H1 (cell line): ENCODE measurements around the gene RBM19. TPM values are rescaled to one million over a fixed set of nuclear protein-coding genes. Genes with fewer than 3 reads are reported as not detected.

Experiments
- CTCF ChIA-PET: fragments of 300-600 bp; sonication (Branson Sonifier 250); formaldehyde crosslinking; loops from one replicate; lab custom pipeline; 2021; ENCODE audit not compliant: partially characterized antibody; lab: Charles Lee
- POLR2A ChIA-PET: fragments of 300-600 bp; sonication (Branson Sonifier 250); formaldehyde crosslinking; loops from one replicate; lab custom pipeline; 2021; ENCODE audit warnings: inconsistent platforms; ENCODE audit not compliant: partially characterized antibody; lab: Charles Lee
- DNase-seq, 2 experiments: peaks; one replicate each; pipeline versions ENCODE4 v3.0.0 to v3.0.0-alpha.2; 2010 to 2022; ENCODE audit warnings: low spot score in 2 of 2, low read depth in 1 of 2, mixed read lengths in 1 of 2
- FAIRE-seq: peaks from 2 replicates; lab custom pipeline; 2011; peaks lifted over from hg19 to GRCh38; lab: Jason Lieb, UNC
- H2AFZ ChIP-seq: 2 replicates; pipeline ENCODE4 v1.8.1; 2012; ENCODE audit warnings: low read length, inconsistent platforms
- H2AK5ac ChIP-seq: 2 replicates; pipeline ENCODE4 v1.6.1; 2013; ENCODE audit warnings: low read depth, low read length
- H2BK120ac ChIP-seq: replicated peaks from 2 replicates; pipeline ENCODE3; 2013; ENCODE audit warnings: low read depth, low read length, inconsistent platforms
- H2BK12ac ChIP-seq: 2 replicates; pipeline ENCODE4 v1.6.1; 2013; ENCODE audit warnings: low read depth, low read length
- H2BK15ac ChIP-seq: 2 replicates; pipeline ENCODE4 v1.6.1; 2013; ENCODE audit warnings: low read length
- H2BK20ac ChIP-seq: 2 replicates; pipeline ENCODE4 v1.6.1; 2013; ENCODE audit warnings: low read length
- H2BK5ac ChIP-seq: 2 replicates; pipeline ENCODE4 v1.6.1; 2013; ENCODE audit warnings: low read depth, low read length
- H3K14ac ChIP-seq: 2 replicates; pipeline ENCODE4 v1.6.1; 2013; ENCODE audit warnings: inconsistent platforms; ENCODE audit not compliant: insufficient read length
- H3K18ac ChIP-seq: 2 replicates; pipeline ENCODE4 v1.6.1; 2013; ENCODE audit warnings: low read length; ENCODE audit errors: extremely low read depth
- H3K23ac ChIP-seq: 2 replicates; pipeline ENCODE4 v1.6.1; 2013; ENCODE audit warnings: inconsistent platforms; ENCODE audit not compliant: insufficient read length
- H3K23me2 ChIP-seq: 2 replicates; pipeline ENCODE4 v1.6.1; 2013; ENCODE audit warnings: low read depth, low read length
- H3K27ac ChIP-seq: 2 replicates; pipeline ENCODE4 v1.6.1; 2011; ENCODE audit warnings: low read depth, low read length, inconsistent platforms
- H3K27me3 ChIP-seq, 4 experiments: replicated peaks in 1 of 4; 1 replicate in 1 of 4; 2 replicates in 3 of 4; pipeline versions ENCODE4 v1.6.1 to v1.8.1; 2011 to 2013; ENCODE audit warnings: low read length in 3 of 4, mild to moderate bottlenecking in 3 of 4, inconsistent platforms in 2 of 4, mixed read lengths in 2 of 4, moderate library complexity in 1 of 4; ENCODE audit not compliant: control insufficient read depth in 3 of 4, insufficient read depth in 3 of 4; ENCODE audit errors: extremely low read depth in 1 of 4
- H3K36me3 ChIP-seq, 4 experiments: 2 replicates each; pipeline versions ENCODE4 v1.6.1 to v1.8.1; 2011 to 2013; ENCODE audit warnings: mild to moderate bottlenecking in 4 of 4, low read length in 3 of 4, moderate library complexity in 2 of 4, control low read depth in 1 of 4, inconsistent platforms in 1 of 4; ENCODE audit not compliant: insufficient read depth in 4 of 4, control insufficient read depth in 2 of 4
- H3K4ac ChIP-seq: replicated peaks from 2 replicates; pipeline ENCODE3; 2013; ENCODE audit warnings: low read length, low read depth, mixed read lengths, inconsistent platforms; ENCODE audit not compliant: insufficient read length
- H3K4me1 ChIP-seq, 4 experiments: replicated peaks in 1 of 4; 1 replicate in 1 of 4; 2 replicates in 3 of 4; pipeline versions ENCODE4 v1.6.1 to v1.8.1; 2011 to 2013; ENCODE audit warnings: low read length in 3 of 4, inconsistent platforms in 2 of 4, mixed read lengths in 1 of 4; ENCODE audit not compliant: insufficient read depth in 4 of 4, control insufficient read depth in 3 of 4
- H3K4me2 ChIP-seq, 2 experiments: 2 replicates each; pipeline versions ENCODE4 v1.6.1 to v1.8.1; 2011 to 2013; ENCODE audit warnings: low read depth in 2 of 2, low read length in 2 of 2, control low read depth in 1 of 2, inconsistent platforms in 1 of 2, mild to moderate bottlenecking in 1 of 2; ENCODE audit not compliant: insufficient read depth in 1 of 2
- H3K4me3 ChIP-seq, 4 experiments: fragments of 200-600, 300-600 bp in 1 of 4; sonication (generic), shearing (Covaris generic), sonication (Bioruptor Twin) in 1 of 4; 2 replicates each; pipeline versions ENCODE4 v1.5.1 to v1.8.1; 2011 to 2016; ENCODE audit warnings: low read length in 4 of 4, low read depth in 3 of 4, control low read depth in 2 of 4, inconsistent platforms in 2 of 4, mild to moderate bottlenecking in 2 of 4, mixed read lengths in 1 of 4, moderate library complexity in 1 of 4; ENCODE audit not compliant: insufficient read depth in 2 of 4; ENCODE audit errors: extremely low read depth in 1 of 4
- H3K56ac ChIP-seq: replicated peaks from 2 replicates; pipeline ENCODE3; 2013; ENCODE audit warnings: low read depth, mild to moderate bottlenecking, mixed read lengths, low read length, inconsistent platforms; ENCODE audit not compliant: insufficient read length
- H3K79me1 ChIP-seq: 2 replicates; pipeline ENCODE4 v1.6.1; 2013; ENCODE audit warnings: low read depth, low read length, control low read depth
- H3K79me2 ChIP-seq, 2 experiments: 2 replicates each; pipeline versions ENCODE4 v1.6.1 to v1.8.1; 2012 to 2013; ENCODE audit warnings: low read length in 2 of 2, mild to moderate bottlenecking in 2 of 2, inconsistent platforms in 1 of 2; ENCODE audit not compliant: insufficient read depth in 2 of 2, control insufficient read depth in 1 of 2
- H3K9ac ChIP-seq, 4 experiments: replicated peaks in 1 of 4; 1 replicate in 1 of 4; 2 replicates in 3 of 4; pipeline versions ENCODE4 v1.6.1 to v1.8.1; 2011 to 2013; ENCODE audit warnings: low read depth in 3 of 4, low read length in 3 of 4, control low read depth in 2 of 4, mild to moderate bottlenecking in 2 of 4, moderate library complexity in 2 of 4, inconsistent platforms in 1 of 4; ENCODE audit errors: extremely low read depth in 1 of 4
- H3K9me3 ChIP-seq, 2 experiments: 2 replicates each; pipeline versions ENCODE4 v1.6.1 to v1.8.1; 2012 to 2013; ENCODE audit warnings: mild to moderate bottlenecking in 2 of 2, moderate library complexity in 2 of 2, control low read depth in 1 of 2, inconsistent platforms in 1 of 2, low read depth in 1 of 2, low read length in 1 of 2, mixed read lengths in 1 of 2; ENCODE audit not compliant: insufficient read depth in 2 of 2
- H4K20me1 ChIP-seq, 2 experiments: replicated peaks in 1 of 2; 2 replicates each; pipeline versions ENCODE3 to v1.8.1; 2011 to 2013; ENCODE audit warnings: inconsistent platforms in 2 of 2, low read length in 2 of 2, mild to moderate bottlenecking in 1 of 2; ENCODE audit not compliant: insufficient read depth in 2 of 2, control insufficient read depth in 1 of 2
- H4K5ac ChIP-seq: 2 replicates; pipeline ENCODE4 v1.6.1; 2013; ENCODE audit warnings: low read length, low read depth, mixed read lengths, inconsistent platforms; ENCODE audit not compliant: insufficient read length
- H4K8ac ChIP-seq: 2 replicates; pipeline ENCODE4 v1.8.0; 2013; ENCODE audit warnings: mild to moderate bottlenecking, moderate library complexity, low read length, inconsistent platforms; ENCODE audit not compliant: insufficient read depth; ENCODE audit errors: extremely low read depth
- H4K91ac ChIP-seq: replicated peaks from 2 replicates; pipeline ENCODE3; 2013; ENCODE audit warnings: low read length, mixed read lengths, inconsistent platforms; ENCODE audit not compliant: insufficient read length
- CREB1 ChIP-seq: IDR thresholded peaks from 2 replicates; pipeline ENCODE4 v1.6.1; 2012; ENCODE audit warnings: inconsistent platforms
- E2F6 ChIP-seq: IDR thresholded peaks from 2 replicates; pipeline ENCODE4 v1.6.1; 2012; ENCODE audit warnings: inconsistent platforms
- EZH2 ChIP-seq: fragments of 200-600 bp; sonication (generic); IDR thresholded peaks from 2 replicates; pipeline ENCODE4 v1.7.1; 2012; ENCODE audit warnings: low read depth, mild to moderate bottlenecking, moderate library complexity, low read length, inconsistent platforms; ENCODE audit not compliant: severe bottlenecking
- FOSL1 ChIP-seq: IDR thresholded peaks from 2 replicates; pipeline ENCODE4 v1.6.1; 2011; ENCODE audit warnings: mild to moderate bottlenecking, low read depth, low read length, moderate library complexity; ENCODE audit not compliant: insufficient read depth
- HDAC6 ChIP-seq: IDR thresholded peaks from one replicate; pipeline ENCODE4 v1.7.1; 2012; ENCODE audit warnings: low read depth, mild to moderate bottlenecking, inconsistent platforms, low read length, moderate library complexity
- KDM1A ChIP-seq: fragments of 200-600, 300-600 bp; sonication (generic); IDR thresholded peaks from 2 replicates; pipeline ENCODE4 v1.7.1; 2016; ENCODE audit warnings: mild to moderate bottlenecking, low read length, borderline replicate concordance
- KDM5A ChIP-seq: fragments of 200-600 bp; IDR thresholded peaks from 2 replicates; pipeline ENCODE4 v1.7.1; 2012; ENCODE audit warnings: mild to moderate bottlenecking, low read length, inconsistent platforms, mixed read lengths
- POU5F1 ChIP-seq: IDR thresholded peaks from 2 replicates; pipeline ENCODE4 v1.6.1; 2011; ENCODE audit warnings: low read depth, mild to moderate bottlenecking, low read length, moderate library complexity
- SIX5 ChIP-seq: IDR thresholded peaks from 2 replicates; pipeline ENCODE4 v1.6.1; 2011; ENCODE audit warnings: mild to moderate bottlenecking, low read depth, low read length
- SP4 ChIP-seq: IDR thresholded peaks from 2 replicates; pipeline ENCODE4 v1.6.1; 2012; ENCODE audit warnings: low read length, inconsistent platforms
- TBP ChIP-seq: IDR thresholded peaks from 2 replicates; pipeline ENCODE4 v1.6.1; 2011; ENCODE audit warnings: low read depth, low read length, improper control_type of control experiment
- ZNF274 ChIP-seq: IDR thresholded peaks from 2 replicates; pipeline ENCODE4 v1.7.0; 2012; ENCODE audit warnings: low read length, borderline replicate concordance; ENCODE audit errors: extremely low read depth
- WGBS, 2 experiments: shearing (Covaris generic) in 1 of 2; methylation state at CpG; one replicate each; pipeline versions ENCODE4 v1.1.6 to v1.1.7; 2013 to 2015; ENCODE audit warnings: low lambda C conversion rate in 2 of 2, mixed read lengths in 2 of 2, inconsistent platforms in 1 of 2, low coverage in 1 of 2, missing lambda C conversion rate in 1 of 2; ENCODE audit not compliant: insufficient replicate concordance in 2 of 2, insufficient coverage in 1 of 2, insufficient read length in 1 of 2; ENCODE audit errors: extremely low coverage in 1 of 2, missing lambda C conversion rate in 1 of 2; 5-methylcytosine and 5-hydroxymethylcytosine counted together
- polyA plus RNA-seq, 7 experiments: library from polyadenylated mRNA; depleted of rRNA in 3 of 7; stranded (reverse) in 5 of 7; unstranded in 2 of 7; fragments of >200 nt in 5 of 7; fragments of 200-250 nt in 2 of 7; gene quantifications; 1 replicate in 5 of 7; 2 replicates in 1 of 7; 4 replicates in 1 of 7; pipeline versions ENCODE4 v1.2.1 to v1.2.3, GENCODE V29; 2011 to 2013; ENCODE audit warnings: missing spikeins in 2 of 7, mixed read lengths in 2 of 7
- total RNA-seq: library from RNA; stranded (reverse); fragmentation: NEBNext Ultra II Directional; extraction: Animal tissue kit (Norgen Biotek cat#: 25700); gene quantifications from 2 replicates; pipeline ENCODE4 v1.2.1, GENCODE V29; 2021
- TF ChIP-seq, protein P1 (sequence below): IDR thresholded peaks from 2 replicates; pipeline ENCODE4 v1.6.1; 2012; ENCODE audit warnings: low read length, inconsistent platforms

The RBM19 gene
- total and polyA plus RNA-seq, 2 of the 8 experiments (the other 6 are each of a cell fraction or from before 2014, with no cell fraction given), result 23.4 to 61.9 TPM

- Histone ChIP-seq H3K36me3 (no peaks in the 10 kb centered on the region), H3K9me3 (no peaks in the 10 kb centered on the region), H3K79me2 (no peaks in the 10 kb centered on the region), H3K27me3 (no peaks in the 10 kb centered on the region), H2BK5ac (no peak overlapping the region), H4K91ac (no peak overlapping the region), H2BK20ac (no peak overlapping the region), H3K4me2 (no peak overlapping the region), H4K8ac (no peak overlapping the region), H2BK120ac (no peak overlapping the region), H3K9ac (no peak overlapping the region), H3K4me1 (peaks cover 0 to 4% (median 0%) of the 10 kb centered on the region in 4 experiments; a peak in 1 of 7 replicates), H2AFZ (no peak overlapping the region), H3K14ac (no peak overlapping the region), H3K4me3 (no peak overlapping the region), H3K79me1 (no peaks in the 10 kb centered on the region), H3K23ac (no peak overlapping the region), H4K20me1 (no peaks in the 10 kb centered on the region), H3K27ac (no peak overlapping the region), H3K56ac (no peak overlapping the region), H2AK5ac (no peak overlapping the region), H3K4ac (no peak overlapping the region), H2BK12ac (no peak overlapping the region), H4K5ac (no peak overlapping the region), H3K23me2 (no peaks in the 10 kb centered on the region), H2BK15ac (no peak overlapping the region), H3K18ac (no peak overlapping the region)
- WGBS, 2 experiments, result 84% methylated on average over 3 of the region's 3 CpGs; no CpG with 5 or more reads in 1 of the 2 experiments
- FAIRE-seq, result no peak
- POLR2A ChIA-PET, result no interaction called here
- CTCF ChIA-PET, result interaction anchor here (2.0 kb wide), 1 partner anchor 22 kb away, joined by 8 read pairs; no protein-coding TSS in a partner anchor
- DNase-seq, result no peak
- TF ChIP-seq POU5F1 (no peak), FOSL1 (no peak), SIX5 (no peak), E2F6 (no peak), KDM1A (no peak), CREB1 (no peak), EZH2 (no peak), TBP (no peak), KDM5A (no peak), SP4 (no peak), ZNF274 (no peak), HDAC6 (no peak)
- TF ChIP-seq, protein P1, sequence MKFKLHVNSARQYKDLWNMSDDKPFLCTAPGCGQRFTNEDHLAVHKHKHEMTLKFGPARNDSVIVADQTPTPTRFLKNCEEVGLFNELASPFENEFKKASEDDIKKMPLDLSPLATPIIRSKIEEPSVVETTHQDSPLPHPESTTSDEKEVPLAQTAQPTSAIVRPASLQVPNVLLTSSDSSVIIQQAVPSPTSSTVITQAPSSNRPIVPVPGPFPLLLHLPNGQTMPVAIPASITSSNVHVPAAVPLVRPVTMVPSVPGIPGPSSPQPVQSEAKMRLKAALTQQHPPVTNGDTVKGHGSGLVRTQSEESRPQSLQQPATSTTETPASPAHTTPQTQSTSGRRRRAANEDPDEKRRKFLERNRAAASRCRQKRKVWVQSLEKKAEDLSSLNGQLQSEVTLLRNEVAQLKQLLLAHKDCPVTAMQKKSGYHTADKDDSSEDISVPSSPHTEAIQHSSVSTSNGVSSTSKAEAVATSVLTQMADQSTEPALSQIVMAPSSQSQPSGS, result no peak
Measured at GRCh38 chr12:113974006-113974405, 7.9 kb upstream of the RBM19 start.
